ACC112 (cell line): ENCODE measurements around the gene FLNB.
A peak's percentile ranks its signal among the peaks of the same experiment; 100 is the strongest.

Experiments used
- H2AFZ ChIP-seq: fragments of 200-600 bp; sonication (generic); one replicate; pipeline ENCODE4 v1.6.0; 2017; ENCODE audit warnings: antibody characterized with exemption, low read length; ENCODE audit not compliant: unreplicated experiment
- H3K27ac ChIP-seq: fragments of 200-600 bp; sonication (generic); 2 replicates; pipeline ENCODE4 v1.5.1; 2014; ENCODE audit warnings: low read depth, mild to moderate bottlenecking, antibody characterized with exemption, low read length, moderate library complexity
- H3K27me3 ChIP-seq: fragments of 200-600 bp; sonication (generic); 2 replicates; pipeline ENCODE4 v1.6.1; 2014; ENCODE audit warnings: mild to moderate bottlenecking, antibody characterized with exemption, low read length, moderate library complexity, mixed read lengths; ENCODE audit not compliant: insufficient read depth
- H3K36me3 ChIP-seq: fragments of 200-600 bp; sonication (generic); 2 replicates; pipeline ENCODE4 v1.6.1; 2016; ENCODE audit warnings: mild to moderate bottlenecking, antibody characterized with exemption, low read length, moderate library complexity, mixed read lengths; ENCODE audit not compliant: insufficient read depth
- H3K4me1 ChIP-seq: fragments of 200-600 bp; sonication (generic); one replicate; pipeline ENCODE4 v1.6.1; 2016; ENCODE audit warnings: low read length, mixed read lengths; ENCODE audit not compliant: insufficient read depth, unreplicated experiment, control insufficient read depth
- H3K4me3 ChIP-seq: fragments of 200-600 bp; sonication (generic); 2 replicates; pipeline ENCODE4 v1.5.1; 2014; ENCODE audit warnings: mild to moderate bottlenecking, low read depth, low read length
- H3K79me2 ChIP-seq: fragments of 200-600 bp; sonication (generic); one replicate; pipeline ENCODE4 v1.6.0; 2016; ENCODE audit warnings: low read length; ENCODE audit not compliant: control insufficient read depth, unreplicated experiment, insufficient read depth

FLNB gene, protein sequence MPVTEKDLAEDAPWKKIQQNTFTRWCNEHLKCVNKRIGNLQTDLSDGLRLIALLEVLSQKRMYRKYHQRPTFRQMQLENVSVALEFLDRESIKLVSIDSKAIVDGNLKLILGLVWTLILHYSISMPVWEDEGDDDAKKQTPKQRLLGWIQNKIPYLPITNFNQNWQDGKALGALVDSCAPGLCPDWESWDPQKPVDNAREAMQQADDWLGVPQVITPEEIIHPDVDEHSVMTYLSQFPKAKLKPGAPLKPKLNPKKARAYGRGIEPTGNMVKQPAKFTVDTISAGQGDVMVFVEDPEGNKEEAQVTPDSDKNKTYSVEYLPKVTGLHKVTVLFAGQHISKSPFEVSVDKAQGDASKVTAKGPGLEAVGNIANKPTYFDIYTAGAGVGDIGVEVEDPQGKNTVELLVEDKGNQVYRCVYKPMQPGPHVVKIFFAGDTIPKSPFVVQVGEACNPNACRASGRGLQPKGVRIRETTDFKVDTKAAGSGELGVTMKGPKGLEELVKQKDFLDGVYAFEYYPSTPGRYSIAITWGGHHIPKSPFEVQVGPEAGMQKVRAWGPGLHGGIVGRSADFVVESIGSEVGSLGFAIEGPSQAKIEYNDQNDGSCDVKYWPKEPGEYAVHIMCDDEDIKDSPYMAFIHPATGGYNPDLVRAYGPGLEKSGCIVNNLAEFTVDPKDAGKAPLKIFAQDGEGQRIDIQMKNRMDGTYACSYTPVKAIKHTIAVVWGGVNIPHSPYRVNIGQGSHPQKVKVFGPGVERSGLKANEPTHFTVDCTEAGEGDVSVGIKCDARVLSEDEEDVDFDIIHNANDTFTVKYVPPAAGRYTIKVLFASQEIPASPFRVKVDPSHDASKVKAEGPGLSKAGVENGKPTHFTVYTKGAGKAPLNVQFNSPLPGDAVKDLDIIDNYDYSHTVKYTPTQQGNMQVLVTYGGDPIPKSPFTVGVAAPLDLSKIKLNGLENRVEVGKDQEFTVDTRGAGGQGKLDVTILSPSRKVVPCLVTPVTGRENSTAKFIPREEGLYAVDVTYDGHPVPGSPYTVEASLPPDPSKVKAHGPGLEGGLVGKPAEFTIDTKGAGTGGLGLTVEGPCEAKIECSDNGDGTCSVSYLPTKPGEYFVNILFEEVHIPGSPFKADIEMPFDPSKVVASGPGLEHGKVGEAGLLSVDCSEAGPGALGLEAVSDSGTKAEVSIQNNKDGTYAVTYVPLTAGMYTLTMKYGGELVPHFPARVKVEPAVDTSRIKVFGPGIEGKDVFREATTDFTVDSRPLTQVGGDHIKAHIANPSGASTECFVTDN (N-terminal part only)

DNA sequence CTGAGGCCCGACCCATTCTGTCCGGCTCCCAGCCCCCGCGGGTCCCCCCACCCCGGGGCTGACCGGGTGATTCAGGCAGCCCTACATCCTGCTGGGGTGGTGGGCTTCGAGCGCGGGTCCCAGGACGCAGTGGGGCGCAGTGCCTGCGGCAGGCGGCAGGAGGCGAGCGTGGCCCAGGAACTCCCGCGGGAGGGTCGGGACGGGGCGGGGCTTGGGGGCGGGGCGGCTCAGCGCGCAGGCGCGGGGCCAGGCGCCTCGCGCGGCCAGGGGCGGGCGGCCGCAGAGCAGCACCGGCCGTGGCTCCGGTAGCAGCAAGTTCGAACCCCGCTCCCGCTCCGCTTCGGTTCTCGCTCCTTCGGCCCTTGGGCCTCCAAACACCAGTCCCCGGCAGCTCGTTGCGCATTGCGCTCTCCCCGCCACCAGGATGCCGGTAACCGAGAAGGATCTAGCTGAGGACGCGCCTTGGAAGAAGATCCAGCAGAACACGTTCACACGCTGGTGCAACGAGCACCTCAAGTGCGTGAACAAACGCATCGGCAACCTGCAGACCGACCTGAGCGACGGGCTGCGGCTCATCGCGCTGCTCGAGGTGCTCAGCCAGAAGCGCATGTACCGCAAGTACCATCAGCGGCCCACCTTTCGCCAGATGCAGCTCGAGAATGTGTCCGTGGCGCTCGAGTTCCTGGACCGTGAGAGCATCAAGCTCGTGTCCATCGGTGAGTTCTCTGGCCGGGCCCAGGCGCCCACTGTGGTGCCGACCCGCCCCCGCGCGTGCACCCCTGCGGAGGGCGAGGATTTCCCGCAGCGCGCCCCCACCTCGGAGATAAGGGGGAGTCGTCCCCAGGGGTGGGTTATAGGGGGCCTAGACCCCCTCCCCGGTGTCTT is at the start of gene FLNB:
Gene FLNB, plus strand, starts transcription at position 282 of the 885 bp plus-strand sequence. Its CDS starts 143 bp downstream, at position 425.
- peaks cover 40% of the 10 kb centered on the region for H3K4me1 ChIP-seq
- H3K36me3 ChIP-seq, result no peaks in the 10 kb centered on the region
- peak within 1 kb of the TSS; percentile 88 for H2AFZ ChIP-seq
- H3K27ac ChIP-seq, result no peak within 1 kb of the TSS; the same call in 1 of the 2 replicates
- peak within 1 kb of the TSS; percentile 95 for H3K4me3 ChIP-seq
- H3K27me3 ChIP-seq, result no peaks in the 10 kb centered on the region
- H3K79me2 ChIP-seq, result peaks cover 50% of the 10 kb centered on the region

DNA sequence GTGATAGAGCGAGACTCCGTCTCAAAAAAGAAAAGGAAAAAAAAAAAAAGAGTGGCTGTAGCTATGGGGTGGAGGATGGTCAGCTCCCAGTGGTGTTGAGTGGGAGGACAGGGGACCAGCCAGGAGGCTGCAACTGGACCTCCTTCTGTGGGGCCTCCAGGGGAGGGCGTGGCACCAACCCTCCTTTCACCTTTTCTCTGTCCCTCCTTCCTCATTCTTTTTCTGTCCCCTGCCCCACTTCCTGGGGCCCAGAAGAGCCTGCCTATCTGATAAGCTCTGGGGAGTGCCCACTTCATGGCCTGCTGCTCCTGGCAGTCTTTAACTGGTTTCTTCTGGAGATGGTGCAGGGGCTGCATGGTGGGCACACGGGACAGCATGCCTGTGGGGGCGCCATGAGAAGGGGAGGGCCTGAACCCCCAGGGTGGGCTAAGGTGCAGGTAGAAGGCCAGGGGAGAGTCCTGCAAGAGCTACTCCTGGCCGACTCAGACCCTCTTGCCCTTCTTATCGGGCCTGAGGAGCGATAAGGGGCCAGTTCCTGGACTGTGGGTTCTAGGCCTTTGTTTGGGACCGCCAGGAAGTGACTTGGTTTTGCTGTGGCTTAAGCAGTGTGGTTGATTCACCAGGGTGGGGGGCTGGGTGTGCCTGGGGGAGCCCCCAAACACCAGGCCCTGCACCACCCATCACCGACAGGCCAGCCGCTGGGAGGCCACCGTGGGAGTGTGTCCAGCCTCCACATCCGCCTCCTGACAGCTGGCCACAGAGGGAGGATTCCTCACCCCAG is 49.4 kb upstream of the FLNB start:
- H3K27ac ChIP-seq, result peak overlapping the region; percentile 58
- peaks cover 31% of the 10 kb centered on the region for H3K4me1 ChIP-seq
- no peaks in the 10 kb centered on the region for H3K79me2 ChIP-seq
- H3K27me3 ChIP-seq, result no peaks in the 10 kb centered on the region
- H3K36me3 ChIP-seq, result no peaks in the 10 kb centered on the region
- H2AFZ ChIP-seq, result peak overlapping the region; percentile 55
- H3K4me3 ChIP-seq, result peak overlapping the region; percentile 37; the same call in 1 of the 2 replicates

DNA sequence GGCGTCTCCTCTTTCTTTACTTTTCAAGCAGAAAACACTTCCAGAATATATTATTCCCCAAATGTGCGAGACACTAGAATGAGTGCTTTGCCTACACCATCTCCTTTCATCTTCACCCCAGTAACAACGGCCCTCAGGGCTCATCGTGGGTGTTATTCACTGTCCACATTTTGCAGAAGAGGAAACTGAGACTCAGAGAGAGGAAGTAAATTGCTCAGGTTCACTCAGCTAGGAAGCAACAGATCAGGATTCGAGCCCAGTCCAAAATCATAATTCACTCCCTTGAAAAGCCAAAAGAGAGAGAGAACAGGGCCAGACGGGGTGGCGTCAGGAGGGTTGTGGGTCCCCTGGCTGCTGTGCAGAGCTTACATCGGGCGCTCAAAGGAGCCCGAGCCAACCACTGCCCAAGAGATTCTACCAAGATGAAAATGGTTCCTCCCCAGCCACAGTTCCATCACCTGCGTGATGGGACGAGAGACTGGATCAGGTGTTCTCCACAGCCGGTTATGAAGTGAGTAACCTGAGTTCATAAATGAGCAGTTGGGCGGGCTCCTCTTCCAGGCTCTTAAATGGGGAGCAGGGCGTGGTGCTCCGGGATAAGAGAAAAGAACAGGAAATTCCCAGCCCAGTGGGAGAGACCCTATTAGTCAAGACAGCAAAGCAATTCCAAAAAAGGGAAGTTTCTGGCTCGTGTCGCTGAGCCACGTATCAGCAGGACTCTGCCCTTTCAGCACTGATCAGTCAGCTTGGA is 48.6 kb upstream of the FLNB start:
- no peaks in the 10 kb centered on the region for H3K79me2 ChIP-seq
- H3K4me1 ChIP-seq, result peaks cover 31% of the 10 kb centered on the region
- peak overlapping the region; percentile 55 for H2AFZ ChIP-seq
- H3K27me3 ChIP-seq, result no peaks in the 10 kb centered on the region
- H3K27ac ChIP-seq, result peak overlapping the region; percentile 58
- H3K4me3 ChIP-seq, result peak overlapping the region; percentile 37
- H3K36me3 ChIP-seq, result no peaks in the 10 kb centered on the region

DNA sequence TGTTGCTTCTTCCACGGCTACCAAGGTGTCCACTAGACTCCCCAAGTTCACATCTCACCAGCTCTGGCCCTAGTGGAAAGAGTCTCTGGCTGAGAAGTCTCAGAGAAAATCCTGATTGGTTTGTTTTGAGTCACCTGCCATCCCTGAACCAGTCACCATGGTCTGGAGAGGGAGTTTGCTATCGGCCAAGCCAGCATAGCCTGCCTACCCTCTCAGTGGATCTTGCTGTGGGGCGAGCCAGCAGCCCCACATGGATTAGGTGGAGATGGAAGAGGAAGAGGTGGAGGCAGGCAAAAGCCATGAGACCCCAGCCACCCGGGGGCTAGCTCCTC is 48.1 kb upstream of the FLNB start:
- Histone ChIP-seq H3K4me3 (peak overlapping the region; percentile 37; the same call in 1 of the 2 replicates), H3K4me1 (peaks cover 31% of the 10 kb centered on the region), H3K27me3 (no peaks in the 10 kb centered on the region), H3K36me3 (no peaks in the 10 kb centered on the region), H3K27ac (peak overlapping the region; percentile 58), H3K79me2 (no peaks in the 10 kb centered on the region), H2AFZ (peak overlapping the region; percentile 55)

DNA sequence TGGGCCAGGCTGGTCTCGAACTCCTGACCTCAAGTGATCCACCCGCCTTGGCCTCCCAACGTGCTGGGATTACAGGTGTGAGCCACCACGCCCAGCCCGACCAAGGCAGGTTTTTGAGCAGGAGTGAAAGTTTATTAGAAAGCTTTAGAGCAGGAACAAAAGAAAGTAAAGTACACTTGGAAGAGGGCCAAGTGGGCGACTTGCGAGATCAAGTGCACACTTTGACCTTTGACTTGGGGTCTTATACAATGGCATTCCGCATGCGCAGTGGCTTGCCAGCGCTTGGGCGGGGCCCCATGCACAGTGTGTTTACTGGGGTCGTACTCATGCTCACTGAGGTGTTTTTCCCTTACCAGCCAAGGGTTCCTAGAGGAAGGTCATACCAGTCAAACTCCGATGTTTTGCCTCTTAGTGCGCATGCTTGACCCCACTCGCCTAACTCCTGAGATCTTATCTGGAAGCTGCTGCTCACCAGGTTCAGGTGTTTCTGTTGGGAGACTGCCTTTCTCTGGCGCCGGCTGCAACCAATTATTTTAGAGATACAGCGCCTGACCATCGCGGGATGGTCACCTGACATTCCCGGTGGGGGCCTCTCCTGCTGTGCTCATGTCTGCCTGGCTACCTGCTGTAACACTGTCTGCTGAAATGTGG is 46.9 kb upstream of the FLNB start:
- H3K27ac ChIP-seq, result no peak overlapping the region
- no peak overlapping the region for H2AFZ ChIP-seq
- no peaks in the 10 kb centered on the region for H3K27me3 ChIP-seq
- H3K36me3 ChIP-seq, result no peaks in the 10 kb centered on the region
- peaks cover 29% of the 10 kb centered on the region for H3K4me1 ChIP-seq
- H3K4me3 ChIP-seq, result no peak overlapping the region
- no peaks in the 10 kb centered on the region for H3K79me2 ChIP-seq

DNA sequence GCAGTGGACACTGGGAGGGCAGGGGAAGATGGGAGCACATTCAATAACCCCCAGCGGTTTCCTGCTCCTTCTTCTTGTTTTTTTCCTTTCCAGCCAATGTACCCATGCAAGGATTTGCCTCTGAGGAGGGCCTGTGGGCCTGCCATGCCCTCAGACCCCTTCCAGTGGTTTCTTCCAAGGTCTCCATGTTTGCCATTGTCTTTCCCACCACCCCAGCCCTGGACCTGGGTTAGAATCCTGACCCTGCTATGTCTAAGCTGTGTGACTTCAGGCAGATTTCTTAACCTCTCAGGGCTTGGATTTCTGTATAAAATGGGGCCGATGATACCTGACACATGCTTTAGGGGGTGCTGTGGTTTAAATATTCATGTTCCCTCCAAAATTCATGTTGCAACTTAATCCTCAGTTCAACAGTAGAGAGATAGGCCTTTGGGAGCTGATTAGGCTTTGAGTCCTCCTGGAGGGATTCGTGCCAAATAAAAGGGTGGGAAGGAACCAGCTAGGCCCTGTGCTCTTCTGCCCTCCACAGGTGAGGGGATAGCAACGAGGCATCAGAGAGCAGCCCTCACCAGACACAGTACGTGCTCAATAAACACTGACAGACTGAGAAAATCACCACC is 46.3 kb upstream of the FLNB start:
- H3K36me3 ChIP-seq, result no peaks in the 10 kb centered on the region
- H2AFZ ChIP-seq, result no peak overlapping the region
- peaks cover 23% of the 10 kb centered on the region for H3K4me1 ChIP-seq
- H3K27me3 ChIP-seq, result no peaks in the 10 kb centered on the region
- H3K79me2 ChIP-seq, result no peaks in the 10 kb centered on the region
- H3K27ac ChIP-seq, result no peak overlapping the region
- H3K4me3 ChIP-seq, result no peak overlapping the region

DNA sequence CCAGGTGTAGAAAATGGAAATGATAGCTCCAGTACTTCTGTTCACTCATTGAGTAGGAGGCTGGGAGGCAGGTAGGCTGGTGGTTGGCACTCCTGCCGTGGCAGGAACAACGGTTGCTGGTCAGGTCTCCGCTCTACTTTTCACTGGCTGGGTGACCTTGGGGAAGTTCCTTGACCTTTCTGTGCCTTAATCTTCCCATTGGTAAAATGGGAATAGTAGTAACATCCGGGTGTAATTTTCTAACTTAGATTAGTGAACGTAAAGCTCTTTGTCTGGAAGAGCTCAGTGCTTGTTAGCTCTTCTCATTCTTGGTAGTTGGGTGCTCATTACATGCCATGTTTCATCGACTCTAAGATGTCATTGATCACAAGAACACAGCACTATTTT is 45.8 kb upstream of the FLNB start:
- no peaks in the 10 kb centered on the region for H3K27me3 ChIP-seq
- no peak overlapping the region for H2AFZ ChIP-seq
- H3K79me2 ChIP-seq, result no peaks in the 10 kb centered on the region
- no peak overlapping the region for H3K27ac ChIP-seq
- H3K36me3 ChIP-seq, result no peaks in the 10 kb centered on the region
- H3K4me3 ChIP-seq, result no peak overlapping the region
- peaks cover 20% of the 10 kb centered on the region for H3K4me1 ChIP-seq

DNA sequence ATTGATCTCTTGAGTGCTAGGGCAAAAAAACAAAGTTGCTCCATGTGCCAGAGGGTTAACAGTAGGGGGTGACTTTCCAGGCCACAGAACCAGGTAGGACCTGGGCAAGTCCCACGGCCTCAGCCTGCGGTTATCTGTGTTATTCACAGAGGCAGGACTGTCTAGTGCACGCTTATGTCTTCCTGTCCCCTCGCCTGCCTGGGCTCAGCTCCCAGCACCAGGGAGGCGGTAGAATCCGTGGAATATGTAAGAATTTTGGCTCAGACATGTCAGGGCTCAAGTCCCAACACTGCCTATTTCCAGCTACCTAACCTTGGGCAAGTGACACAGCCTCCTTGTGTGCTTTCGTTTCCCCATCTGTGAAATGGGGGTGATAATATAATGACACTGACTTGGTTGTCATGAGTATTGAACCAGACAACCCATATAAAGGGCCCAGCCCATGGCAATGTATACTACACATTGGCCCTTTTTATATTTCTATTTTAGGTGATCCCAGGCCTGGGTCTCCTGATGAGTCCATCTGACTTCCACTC is 44.3 kb upstream of the FLNB start:
- peaks cover 16% of the 10 kb centered on the region for H3K4me1 ChIP-seq
- H3K27ac ChIP-seq, result no peak overlapping the region
- no peak overlapping the region for H2AFZ ChIP-seq
- H3K27me3 ChIP-seq, result no peaks in the 10 kb centered on the region
- no peaks in the 10 kb centered on the region for H3K79me2 ChIP-seq
- no peak overlapping the region for H3K4me3 ChIP-seq
- H3K36me3 ChIP-seq, result no peaks in the 10 kb centered on the region
